ENCODE measurements around the gene TOR1AIP2.
"Not testable (repeated sequence)": the region's sequence is repeated elsewhere in the genome, so short reads cannot be mapped to it uniquely, and the experiment has no call there.

The TOR1AIP2 gene

DNA sequence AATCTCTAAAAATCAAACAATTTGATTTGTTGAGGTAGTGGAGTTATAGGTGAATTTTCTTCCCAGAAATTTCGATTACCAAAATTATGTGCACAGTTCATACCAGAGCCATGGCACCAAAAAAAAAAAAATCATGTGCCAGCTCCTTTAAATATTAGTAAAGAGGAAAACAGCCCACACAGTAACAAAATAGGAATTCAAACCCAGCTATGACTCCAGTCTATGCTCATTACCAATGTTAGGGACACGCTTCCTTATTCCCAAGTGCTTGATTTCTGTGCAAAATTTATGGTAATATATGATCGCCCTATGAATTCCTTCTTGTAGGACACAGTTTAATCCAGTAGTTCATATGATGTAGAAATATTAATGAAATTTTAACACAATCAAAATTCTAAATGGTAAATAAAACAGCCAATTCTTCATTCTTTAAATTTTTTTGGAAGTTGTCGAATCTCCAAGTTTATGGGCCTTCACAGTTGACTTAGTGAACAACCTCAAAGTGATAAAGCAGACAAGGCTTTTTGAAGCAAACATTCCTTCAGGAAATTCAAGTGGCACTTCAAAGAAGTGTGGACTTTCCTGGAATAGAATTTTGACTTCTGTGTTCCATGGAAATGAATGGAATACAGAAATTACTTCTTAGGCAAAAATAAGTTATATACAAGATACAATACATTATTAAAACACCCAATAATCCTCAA is 1.9 kb downstream of the TOR1AIP2 start:
- no peak for DNase-seq

DNA sequence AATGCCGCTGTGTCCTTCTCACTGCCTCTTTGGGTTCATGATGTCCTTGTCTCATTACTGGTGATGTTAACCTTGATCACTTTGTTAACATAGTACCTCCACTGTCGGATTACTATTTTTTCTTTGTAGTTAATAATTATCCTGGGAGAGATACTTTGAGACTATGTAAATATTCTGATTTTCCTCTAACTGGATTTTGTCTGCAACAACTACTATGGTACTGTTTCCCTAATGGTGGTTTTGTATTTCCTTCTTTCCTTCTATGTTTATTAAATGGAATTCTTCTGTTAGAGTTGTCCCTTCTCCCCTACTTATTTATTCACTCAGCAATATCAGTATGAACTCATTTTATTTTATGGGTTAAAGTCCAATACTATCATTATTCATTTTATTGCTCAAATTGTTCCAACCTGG is 4.2 kb downstream of the TOR1AIP2 start:
- DNase-seq = no peak

DNA sequence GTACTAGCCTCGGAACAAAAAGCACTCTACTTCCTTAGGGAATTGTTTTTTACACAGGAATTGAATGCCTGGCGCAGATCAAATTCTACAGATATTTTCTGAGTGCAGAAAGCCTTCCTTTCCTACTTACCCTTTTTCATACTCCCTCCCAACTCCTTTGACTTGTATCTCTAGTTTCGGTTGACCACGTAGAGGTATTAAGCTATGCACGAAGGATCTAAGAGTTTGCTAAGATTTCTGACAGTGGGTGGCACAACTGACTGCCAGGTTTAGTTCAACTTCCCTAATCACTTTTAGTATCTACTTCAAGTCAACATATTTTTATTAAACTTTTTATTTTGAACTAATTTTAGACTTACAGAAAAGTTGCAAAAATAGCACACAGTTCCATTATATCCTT is 5.0 kb downstream of the TOR1AIP2 start:
- DNase-seq = no peak

DNA sequence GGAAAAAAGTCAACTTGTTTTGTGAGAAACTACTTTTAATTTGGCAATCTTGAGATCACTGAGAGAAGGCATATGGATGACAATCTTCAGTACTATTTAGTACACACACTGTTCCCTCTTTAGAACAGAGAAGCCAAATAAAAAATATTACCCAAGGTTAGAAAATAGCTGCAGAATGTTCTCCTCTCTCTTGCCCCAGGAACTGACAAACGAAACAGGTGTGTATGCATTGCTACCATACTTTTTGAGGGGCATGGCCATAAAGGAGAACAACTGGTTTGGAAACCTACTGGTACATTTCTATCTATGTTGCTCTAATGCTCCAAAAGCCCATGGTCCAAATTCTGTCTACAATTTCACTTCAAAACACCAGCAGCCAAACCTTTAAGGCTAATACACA is 5.7 kb downstream of the TOR1AIP2 start:
- no peak for DNase-seq

DNA sequence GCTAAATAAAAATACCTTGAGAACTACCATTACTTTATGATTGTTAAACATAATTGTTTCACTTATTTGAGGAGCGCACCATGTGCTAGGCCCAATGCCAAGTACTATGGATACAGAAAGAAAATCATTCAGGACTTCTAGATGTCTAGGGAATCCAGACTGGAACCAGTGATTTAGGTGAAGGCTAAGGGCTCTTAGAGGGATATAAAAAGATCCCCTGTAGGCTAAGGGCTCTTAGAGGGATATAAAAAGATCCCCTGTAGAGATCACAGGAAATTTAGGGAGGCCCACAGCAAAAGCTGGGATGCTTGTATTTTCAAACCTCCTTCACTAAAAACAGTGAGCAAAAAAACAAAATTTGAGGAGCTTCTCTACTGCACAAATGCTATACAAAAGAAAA is 6.7 kb downstream of the TOR1AIP2 start:
- DNase-seq = no peak

DNA sequence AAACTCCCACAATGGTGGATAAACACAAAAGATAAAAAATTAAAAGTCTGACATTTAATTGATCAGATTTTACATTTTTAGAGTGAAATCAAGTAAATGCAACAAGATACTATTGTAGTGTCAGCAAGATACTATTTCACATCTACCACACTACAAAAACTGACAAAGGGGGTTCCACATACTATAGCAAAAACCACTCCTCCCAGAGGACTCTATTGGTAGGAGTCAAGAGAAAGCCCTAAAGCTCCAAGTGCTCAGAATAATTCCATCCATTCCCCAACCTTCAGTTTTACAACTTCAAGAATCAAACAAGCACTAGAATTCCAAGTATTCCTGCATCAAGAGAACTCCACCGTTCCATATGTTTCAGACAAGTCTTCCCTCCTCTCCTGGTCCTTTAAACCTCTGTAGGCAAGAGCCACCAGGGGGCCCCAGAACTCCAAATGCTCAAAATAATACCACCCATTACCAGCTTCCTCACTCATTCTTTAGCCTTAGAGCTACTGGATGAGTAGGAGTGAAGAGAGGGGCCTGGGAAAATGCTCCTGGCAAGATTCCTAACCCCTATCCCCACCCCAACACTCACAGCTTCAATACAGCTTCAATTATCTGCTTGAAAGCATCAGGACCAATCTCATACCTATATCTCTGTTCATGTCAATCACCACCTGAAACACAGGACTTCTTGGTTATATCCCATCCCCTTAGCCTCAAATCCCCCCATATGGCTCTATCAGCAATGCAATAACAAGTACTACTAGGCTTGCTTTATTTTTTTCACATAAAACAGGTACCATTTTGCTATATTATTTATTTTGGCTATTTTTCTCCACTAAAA is 9.9 kb downstream of the TOR1AIP2 start:
- DNase-seq = peak; percentile 65

DNA sequence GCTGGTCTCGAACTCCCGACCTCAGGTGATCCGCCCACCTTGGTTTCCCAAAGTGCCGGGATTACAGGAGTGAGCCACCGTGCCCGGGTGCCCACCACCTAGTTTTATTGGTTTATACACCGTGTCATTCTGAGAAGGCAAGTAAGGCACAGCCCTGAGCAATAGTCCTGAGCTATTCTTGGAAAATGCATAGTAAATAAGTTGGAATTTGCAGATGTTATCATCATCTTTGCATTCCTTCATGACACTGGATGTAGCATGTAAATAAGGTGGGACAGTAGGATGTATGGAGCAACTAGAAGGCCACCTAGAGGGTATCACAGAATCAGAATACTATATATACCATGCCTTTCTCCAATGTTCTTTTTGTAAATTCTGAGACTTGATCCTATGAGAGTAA is 11.0 kb downstream of the TOR1AIP2 start:
- DNase-seq = no peak

DNA sequence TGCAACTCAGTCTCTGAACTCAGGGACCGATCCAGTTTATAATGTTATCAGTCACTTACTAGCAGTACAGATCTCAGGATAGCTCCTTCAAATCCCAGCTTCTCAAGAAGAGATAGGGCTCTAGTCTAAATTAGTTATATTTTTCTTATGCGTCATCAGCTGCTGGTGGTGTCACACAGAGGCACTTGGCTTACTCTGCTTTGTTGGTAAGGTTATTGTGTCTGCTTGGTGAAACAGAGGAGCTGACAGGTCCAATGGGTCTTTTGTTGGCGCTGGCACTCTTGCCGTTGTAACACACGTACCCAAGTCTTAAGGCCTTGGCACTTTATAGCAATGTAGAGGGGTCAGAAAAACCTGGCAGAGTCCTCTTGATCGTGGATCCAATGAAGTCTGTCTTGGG is 12.2 kb downstream of the TOR1AIP2 start:
- DNase-seq = no peak

DNA sequence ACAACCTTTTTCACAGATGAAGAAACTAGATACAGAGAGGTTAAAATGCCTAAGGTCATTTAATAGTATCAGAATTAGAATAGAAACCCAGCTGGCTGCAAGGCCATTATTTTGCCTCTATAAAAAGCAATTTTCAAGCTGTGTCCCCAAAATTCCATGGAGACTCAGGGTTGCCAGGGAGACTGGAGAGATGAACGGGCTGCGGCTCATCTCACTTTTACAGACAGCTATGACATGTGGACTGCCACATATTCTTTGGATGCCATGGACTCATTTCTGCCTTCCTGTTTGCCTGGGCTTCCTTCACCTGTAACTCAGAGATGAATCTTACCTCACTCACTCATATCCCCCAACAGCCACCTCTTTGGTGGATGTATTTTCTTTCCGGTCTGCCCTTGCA is 17.0 kb downstream of the TOR1AIP2 start:
- no peak for DNase-seq

DNA sequence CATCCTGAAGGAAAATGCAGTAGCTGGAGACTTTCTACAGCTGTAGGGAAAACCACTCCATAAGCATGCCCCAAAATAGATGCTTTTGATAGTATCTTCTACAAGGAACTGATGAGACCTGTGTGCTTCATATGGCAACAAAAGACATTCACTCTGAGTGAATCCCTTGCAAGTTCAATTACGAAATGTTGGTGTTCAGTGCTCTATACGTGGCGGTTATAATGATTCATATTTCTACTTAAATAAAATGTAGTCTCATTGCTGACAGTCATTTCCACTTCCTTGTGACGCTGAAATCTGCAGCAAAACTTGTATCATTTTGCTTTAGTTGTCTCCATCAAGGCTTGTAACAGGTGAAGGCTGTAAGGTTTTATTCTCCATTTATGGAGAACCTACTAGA is 20.6 kb downstream of the TOR1AIP2 start:
- no peak for DNase-seq

DNA sequence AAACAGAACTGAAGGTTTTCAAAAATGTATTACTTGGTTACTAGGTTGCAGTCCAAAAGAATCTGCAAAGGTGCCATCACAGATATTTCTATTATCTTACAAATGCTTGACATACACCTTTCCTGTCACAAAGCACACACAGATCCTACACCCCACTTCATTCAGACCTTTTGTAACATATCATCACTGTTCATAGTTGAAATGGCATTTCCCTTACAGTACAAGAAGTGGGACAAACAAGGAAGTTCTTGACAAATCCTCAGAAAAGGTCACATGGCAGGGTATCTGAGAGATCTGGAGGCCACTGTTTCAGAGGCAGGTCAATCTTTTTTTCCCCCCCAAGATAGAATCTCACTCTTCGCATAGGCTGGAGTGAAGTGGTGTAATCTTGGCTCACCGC is 21.3 kb downstream of the TOR1AIP2 start:
- DNase-seq = no peak

DNA sequence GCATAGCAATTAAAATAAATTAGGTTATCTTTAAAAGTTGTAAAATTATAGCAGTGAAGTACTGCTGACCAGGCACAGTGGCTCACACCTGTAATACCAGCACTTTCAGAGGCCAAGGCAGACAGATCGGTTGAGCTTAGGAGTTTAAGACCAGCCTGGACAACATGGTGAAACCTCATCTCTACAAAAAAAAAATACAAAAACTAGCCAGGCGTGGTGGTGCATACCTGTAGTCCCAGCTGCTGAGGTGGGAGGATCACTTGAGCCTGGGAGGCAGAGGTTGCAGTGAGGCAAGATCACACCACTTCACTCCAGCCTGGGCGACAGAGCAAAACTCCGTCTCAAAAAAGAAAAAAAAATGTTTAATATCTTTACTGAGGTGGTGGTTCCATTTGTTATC is 21.8 kb downstream of the TOR1AIP2 start:
- not testable (repeated sequence) for DNase-seq

DNA sequence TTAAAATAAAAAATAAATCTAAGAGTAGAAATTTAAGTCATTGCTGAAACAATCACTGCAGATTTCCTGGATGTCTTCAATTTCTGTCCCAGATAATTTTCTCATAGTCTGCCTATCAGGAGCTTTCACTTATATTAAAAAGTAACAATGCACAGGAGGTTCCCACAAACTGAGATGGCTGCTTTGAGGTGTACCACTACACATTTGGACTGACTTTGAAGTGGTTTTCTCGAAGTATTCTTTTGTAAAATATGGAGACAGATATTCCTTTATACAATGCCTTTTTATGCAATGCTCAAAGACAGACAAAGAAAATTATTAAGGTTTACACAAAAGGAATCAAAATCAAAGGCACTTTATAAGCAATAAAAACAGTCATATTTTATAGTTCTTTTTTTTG is 24.5 kb downstream of the TOR1AIP2 start:
- DNase-seq = no peak

DNA sequence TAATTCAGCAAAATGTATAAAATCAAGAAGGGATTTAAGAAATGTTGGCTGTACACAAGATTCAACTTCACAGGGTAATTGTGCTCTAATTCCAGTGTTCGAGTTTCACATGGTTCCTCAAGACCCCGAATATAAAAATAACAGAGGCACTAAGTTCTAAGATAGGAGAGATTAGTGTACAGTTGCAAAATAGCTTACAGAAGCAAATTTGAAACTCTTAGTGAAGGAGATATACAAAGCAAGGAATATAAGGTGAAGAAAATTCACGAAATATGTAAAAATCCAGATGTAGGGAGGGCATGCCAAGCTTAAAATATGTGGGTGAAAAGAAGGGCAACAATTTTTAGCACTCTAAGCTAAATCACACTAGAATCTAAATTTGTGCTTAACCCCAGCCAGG is 29.4 kb downstream of the TOR1AIP2 start:
- DNase-seq = no peak

DNA sequence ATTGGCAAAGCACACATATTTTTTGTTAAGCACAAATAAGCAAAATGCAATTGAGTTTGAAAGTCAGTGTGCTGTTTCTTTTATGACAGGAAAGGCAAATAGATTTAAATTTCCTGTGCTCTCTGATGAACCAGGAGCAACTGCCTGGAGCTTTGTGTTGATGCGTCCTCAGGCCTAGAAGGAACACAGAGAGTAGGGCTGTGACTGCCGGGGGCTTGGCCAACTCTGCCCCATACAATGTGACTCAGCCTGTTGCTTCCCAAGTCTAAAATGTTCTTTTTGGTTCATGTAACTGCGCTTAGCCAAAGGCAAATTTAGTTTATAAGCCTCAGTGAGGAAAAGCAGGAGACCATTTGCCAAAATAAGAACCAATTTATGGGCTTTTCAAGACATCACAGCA is 37.5 kb downstream of the TOR1AIP2 start:
- no peak for DNase-seq

DNA sequence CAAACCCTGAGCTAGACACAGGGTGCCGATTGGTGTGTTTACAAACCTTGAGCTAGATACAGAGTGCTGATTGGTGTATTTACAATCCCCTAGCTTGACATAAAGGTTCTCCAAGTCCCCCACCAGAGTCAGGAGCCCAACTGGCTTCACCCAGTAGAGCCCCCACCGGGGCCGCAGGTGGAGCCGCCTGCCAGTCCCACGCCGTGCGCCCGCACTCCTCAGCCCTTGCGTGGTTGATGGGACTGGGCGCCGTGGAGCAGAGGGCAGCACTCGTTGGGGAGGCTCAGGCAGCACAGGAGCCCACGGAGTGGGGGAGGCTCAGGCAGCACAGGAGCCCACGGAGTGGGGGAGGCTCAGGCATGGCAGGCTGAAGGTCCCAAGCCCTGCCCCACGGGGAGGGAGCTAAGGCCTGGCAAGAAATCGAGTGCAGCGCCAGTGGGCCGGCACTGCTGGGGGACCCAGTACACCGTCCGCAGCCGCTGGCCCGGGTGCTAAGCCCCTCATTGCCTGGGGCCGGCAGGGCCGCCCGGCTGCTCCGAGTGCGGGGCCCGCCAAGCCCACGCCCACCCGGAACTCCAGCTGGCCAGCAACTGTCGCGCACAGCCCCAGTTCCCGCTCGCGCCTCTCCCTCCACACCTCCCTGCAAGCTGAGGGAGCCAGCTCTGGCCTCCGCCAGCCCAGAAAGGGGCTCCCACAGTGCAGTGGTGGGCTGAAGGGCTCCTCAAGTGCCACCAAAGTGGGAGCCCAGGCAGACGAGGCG is 40.7 kb downstream of the TOR1AIP2 start:
- DNase-seq = not testable (repeated sequence)

DNA sequence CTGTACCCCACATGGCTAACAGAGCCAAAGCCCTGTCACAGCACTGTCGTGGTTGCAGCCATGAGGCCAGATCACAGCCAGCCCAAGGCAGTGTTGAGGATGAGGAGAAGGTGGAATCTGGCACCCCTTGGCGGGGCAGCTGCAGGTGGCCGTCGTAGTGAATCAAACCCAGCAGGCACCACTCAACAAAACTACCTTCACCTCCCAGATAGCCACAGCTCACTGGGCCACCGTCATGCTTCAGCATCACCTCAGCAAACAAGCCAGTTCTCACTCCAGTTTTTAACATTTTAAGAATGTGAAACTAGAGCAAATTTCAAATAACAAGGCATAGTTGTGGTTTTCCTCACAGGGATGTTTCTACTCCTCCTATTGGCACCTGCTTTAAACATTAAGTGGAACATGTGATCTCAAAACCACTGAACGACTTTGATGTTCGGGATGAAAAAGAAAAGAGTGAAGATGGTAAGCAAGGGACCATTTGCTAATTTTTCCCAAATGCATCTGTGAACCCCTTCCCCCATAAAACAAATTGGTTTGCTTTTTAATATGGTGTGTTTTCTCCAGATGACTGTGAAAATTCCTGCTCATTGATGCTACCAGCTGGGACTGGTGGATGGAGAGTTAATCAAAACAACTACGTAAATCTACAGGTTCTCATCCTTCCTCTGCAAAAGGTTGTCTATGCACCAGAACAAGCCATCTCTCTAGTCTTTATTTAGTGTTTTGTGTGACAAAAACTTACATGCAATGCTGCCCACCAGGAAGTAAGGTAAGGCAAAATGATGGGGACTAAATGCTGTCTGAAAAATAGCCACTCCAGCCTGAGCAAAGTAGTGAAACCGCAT is 45.5 kb downstream of the TOR1AIP2 start:
- peak; percentile 33 for DNase-seq

DNA sequence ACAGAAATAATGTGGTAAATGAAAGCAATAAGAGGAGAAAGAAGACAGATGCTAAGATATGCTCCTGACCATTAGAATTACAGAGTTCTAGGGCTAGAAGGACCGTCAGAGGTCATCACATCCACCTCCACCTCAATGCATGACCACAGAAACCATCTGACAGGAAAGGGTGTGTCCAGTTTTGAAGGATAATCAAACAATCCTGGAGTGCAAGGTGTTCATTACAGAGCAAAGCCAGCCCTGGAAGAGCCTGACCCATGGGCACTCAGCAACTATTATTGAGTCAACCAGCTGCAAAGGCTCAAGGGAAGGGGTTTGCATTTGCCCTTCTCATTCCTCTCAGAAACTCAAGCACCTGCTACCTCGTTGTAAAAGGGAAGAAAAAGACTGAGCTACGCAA is 46.4 kb downstream of the TOR1AIP2 start:
- no peak for DNase-seq

DNA sequence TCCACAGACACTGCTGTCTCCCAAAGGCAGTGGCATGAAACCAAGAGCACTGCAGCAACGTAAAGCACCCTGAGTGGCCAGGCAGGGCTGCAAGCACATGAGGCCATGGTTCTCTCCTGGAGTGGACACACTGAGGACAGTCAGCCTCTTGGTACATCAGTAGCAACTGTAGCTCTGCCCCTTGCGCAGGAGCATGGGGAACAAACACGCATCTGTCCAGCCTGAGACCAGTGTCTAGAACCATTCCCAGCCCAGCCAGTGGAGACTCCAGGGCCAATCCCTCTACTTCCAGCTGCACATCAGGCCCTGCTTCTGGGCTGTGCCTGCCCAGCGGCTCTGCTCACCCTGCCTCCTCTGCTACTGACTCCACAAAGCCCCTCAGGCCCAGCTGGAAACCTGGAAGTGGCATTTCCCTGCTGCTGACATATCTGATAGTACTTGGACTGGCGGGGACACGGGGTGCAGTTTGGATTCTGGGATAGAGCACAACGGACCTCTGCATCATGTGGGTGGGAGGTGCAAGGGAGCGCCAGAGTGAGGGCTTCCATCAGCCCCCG is 49.0 kb downstream of the TOR1AIP2 start:
- no peak for DNase-seq

DNA sequence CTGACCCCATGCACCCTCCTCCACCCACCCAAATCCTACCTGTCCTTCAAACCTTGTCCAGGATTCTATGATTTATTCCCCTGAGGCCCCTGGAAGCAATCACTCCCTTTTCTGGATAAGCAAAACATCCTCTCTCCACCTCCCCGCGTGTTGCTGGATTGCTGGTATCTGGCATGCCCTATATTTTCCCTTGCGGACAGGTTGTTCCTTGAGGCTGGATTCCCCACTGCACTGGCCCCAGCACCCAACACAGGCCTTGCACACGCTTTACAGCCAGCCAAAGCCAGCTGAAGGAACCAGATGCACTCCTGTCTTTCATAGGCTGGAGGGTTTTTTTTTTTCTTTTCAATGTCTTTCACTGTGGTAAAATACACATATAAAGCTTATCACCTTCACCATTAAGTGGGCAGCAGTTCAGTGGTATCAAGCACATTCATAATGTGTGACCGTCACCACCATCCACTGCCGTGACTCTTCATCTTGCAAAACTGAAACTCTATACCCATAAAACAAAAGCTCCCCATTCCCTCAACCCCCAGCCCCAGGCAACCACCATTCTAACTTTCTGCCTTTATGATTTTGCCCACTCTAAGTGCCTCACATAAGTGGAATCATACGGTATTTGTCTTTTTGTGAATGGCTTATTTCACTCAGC is 50.9 kb downstream of the TOR1AIP2 start:
- no peak for DNase-seq

DNA sequence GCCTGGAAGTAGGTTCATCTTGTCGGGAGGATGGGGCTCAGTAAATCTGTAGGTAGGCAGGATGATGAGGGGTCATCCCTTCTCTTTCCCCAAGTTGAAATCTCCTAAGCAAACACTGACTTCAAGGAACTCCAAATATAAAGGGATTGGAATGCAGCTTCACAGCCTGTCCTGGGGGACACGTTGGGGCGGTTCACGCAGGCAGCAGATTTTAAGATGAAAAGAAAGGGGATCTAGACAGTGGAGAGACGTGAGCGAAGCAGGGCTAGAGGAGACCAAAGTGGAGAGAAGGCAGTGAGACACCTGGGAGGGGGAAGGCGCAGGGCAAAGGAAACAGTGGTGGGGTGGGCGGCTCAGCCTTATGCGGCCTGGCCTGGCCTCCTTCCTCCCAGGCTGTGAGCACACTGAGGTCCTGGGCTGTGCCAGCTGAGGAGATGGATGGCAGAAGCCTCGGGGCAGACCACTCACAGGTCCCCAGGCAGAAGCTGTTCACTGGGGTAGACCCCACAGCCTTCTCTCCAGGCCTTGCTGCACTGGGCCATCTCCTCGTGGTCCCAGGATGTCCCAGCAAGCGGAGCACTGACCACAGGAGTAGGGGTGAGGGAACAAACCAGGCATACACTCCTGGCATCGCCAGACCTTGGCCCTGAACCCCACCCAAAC is 51.7 kb downstream of the TOR1AIP2 start:
- DNase-seq = no peak
